H7 (cell line): Measurements from ENCODE around the gene TAOK1. TPM values are rescaled to one million over a fixed set of nuclear protein-coding genes. Genes with fewer than 3 reads are reported as not detected.
"Not testable (repeated sequence)": the region's sequence is repeated elsewhere in the genome, so short reads cannot be mapped to it uniquely, and the experiment has no call there.

Experiments used
- DNase-seq: peaks from one replicate; pipeline ENCODE4 v3.0.0; 2012
- H3K27me3 ChIP-seq: 2 replicates; pipeline ENCODE4 v1.6.0; 2011; ENCODE audit warnings: mild to moderate bottlenecking, low read length; ENCODE audit not compliant: control insufficient read depth, insufficient read depth
- H3K36me3 ChIP-seq: replicated peaks from 2 replicates; pipeline ENCODE4 v1.5.1; 2011; ENCODE audit warnings: low read length; ENCODE audit not compliant: control insufficient read depth, insufficient read depth
- H3K4me3 ChIP-seq: 2 replicates; pipeline ENCODE4 v1.5.1; 2011; ENCODE audit warnings: low read depth, mild to moderate bottlenecking, control low read depth, low read length, moderate library complexity; ENCODE audit not compliant: insufficient read depth
- total RNA-seq: library from RNA; depleted of rRNA; stranded (reverse); fragments of >200 nt; shearing (Covaris generic); gene quantifications from 2 replicates; pipeline ENCODE4 v1.2.3, GENCODE V29; 2014

The TAOK1 gene
- total RNA-seq, 1 experiment from 2014 or later = 27.4 TPM

DNA sequence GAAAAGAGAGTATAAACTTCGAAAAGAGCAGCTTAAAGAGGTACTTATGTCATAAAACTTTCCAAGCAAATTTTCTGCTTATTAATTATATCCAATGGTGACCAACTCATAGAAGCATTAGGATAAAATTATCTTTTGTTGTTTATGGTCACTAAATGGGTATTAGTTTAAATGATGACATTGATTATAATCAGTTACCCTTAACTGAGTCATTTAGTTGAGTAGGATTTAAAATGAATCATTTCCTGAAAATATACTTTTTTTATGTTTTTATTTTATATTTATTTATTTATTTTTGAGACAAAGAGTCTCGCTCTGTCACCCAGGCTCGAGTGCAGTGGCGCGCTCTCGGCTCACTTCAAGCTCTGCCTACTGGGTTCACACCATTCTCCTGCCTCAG lies 120.8 kb downstream of the TAOK1 start:
- DNase-seq = no peak
- Histone ChIP-seq H3K36me3 (peaks cover 4% of the 10 kb centered on the region), H3K4me3 (no peak overlapping the region), H3K27me3 (no peaks in the 10 kb centered on the region)

DNA sequence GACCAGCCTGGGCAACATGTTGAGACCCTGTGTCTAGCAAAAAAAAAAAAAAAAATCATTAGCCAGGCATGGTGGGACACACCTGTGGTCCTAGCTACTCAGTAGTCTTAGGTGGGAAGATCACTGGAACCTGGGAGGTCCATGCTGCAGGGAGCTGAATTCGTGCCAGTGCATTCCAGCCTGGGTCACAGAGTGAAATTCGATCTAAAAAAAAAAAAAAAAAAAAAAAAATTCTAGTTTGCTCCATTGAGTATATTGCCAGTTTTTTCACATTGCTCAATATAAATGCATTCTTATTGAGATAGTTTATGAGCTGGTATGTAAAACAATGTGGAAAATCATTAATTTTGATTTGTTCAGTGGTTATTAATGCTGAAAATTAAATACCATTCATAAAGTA lies 124.6 kb downstream of the TAOK1 start:
- Histone ChIP-seq H3K4me3 (no peak overlapping the region), H3K36me3 (peaks cover 6% of the 10 kb centered on the region), H3K27me3 (no peaks in the 10 kb centered on the region)
- DNase-seq = no peak

DNA sequence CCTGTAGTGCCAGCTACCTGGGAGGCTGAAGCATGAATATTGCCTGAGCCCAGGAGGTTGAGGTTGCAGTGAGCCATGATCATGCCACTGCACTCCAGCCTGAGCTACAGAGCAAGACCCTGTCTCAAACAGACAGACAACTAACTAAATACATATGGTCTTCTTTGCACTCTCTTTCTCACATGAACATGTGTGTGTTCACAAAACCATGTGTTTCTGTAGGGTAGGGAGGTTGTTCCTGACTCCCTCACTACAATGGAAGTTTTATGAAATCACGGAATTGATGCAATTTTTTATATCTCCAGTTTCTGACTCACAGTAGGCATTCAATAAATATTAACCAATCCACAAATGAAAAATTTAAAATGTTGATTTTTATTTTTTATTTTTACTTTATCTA lies 128.2 kb downstream of the TAOK1 start:
- DNase-seq = no peak
- Histone ChIP-seq H3K27me3 (no peaks in the 10 kb centered on the region), H3K4me3 (no peak overlapping the region), H3K36me3 (peaks cover 7% of the 10 kb centered on the region)

DNA sequence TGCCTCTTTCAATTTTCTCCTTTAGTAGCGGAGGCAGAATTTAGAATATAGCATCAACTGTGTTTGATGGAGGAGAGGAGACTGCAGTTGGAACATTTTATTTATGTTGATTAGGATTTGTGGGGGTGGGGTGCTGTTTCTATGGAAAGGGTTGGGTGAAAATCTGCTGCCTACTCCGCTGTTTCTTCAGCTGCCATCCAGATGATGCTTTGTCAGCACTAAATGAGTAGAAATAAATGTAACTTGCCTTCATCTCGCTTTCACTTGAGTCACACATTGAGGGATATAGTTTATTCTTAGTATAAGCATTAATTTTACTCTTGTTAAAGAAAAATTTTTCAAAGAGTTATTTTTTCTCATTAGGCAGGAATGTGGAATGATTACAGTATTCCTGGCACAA lies 134.5 kb downstream of the TAOK1 start:
- no peaks in the 10 kb centered on the region for H3K27me3 ChIP-seq
- no peak overlapping the region for H3K4me3 ChIP-seq
- no peak for DNase-seq
- H3K36me3 ChIP-seq = peaks cover 4% of the 10 kb centered on the region

DNA sequence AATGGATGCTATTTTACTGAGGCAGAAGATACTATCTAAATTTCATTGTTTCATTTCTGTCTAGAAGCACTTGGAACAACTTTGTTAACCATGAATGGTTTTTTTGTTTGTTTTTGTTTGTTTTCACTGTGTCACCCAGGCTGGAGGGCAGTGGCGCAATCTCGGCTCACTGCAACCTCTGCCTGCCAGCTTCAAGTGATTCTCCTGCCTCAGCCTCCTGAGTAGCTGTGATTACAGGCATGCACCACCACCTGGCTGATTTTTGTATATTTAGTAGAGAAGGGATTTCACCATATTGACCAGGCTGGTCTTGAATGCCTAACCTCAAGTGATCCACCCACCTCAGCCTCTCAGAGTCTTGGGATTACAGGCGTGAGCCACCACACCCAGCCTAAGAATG lies 136.2 kb downstream of the TAOK1 start:
- Histone ChIP-seq H3K27me3 (no peaks in the 10 kb centered on the region), H3K36me3 (peaks cover 9% of the 10 kb centered on the region), H3K4me3 (no peak overlapping the region)
- DNase-seq = no peak

DNA sequence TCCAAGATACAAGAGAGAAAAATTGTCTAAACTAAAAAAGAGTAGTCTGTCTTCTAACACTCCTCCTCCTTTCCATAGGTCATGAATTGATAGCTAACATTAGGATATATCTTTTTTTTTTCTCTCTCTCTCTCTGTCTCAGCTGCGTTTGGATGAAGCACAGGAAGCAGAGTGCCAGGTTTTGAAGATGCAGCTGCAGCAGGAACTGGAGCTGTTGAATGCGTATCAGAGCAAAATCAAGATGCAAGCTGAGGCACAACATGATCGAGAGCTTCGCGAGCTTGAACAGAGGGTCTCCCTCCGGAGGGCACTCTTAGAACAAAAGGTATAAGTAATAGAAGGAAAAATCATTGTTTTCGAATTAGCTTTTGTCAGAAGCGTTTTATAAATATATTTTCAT lies 143.8 kb downstream of the TAOK1 start:
- Histone ChIP-seq H3K27me3 (no peaks in the 10 kb centered on the region), H3K4me3 (no peak overlapping the region), H3K36me3 (peaks cover 15% of the 10 kb centered on the region)
- no peak for DNase-seq

DNA sequence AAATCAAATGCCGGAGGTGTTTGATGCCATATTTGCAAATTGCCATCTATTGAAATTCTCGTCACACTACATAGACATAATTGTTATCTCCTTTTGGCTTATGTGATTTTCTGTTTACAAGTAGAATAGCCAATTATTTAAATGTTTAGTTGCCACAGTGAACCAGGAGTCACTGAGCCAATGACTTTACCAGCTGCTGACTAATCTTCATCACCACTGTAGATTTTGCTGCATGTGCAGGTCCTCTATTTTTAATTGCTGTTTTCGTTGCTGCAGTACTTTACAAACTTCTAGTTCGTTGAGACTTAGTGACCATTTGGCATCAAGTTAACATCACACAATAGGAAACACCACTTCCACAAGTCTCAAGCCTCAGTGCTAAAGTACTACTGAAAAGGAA lies 153.9 kb downstream of the TAOK1 start:
- peaks cover 9% of the 10 kb centered on the region for H3K36me3 ChIP-seq
- no peak for DNase-seq

DNA sequence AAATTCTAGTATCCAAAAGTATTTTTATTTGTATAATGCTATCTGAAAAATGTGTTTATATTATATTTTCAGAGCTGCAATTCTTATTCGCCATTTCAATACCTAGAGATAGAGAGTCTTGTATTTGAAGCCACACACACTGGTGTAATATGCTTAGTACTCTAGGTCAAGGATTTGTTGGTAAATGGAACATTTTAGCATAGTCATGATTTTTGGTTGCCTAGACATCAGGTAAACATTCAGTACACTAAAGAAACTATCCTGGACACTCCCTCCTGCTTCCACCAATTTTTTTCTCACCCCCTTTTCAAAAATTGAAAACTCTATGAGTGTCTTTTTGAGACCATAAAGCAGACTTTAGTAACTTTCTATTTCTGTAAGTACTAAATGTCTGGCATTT lies 155.9 kb downstream of the TAOK1 start:
- Histone ChIP-seq H3K4me3 (no peak overlapping the region), H3K36me3 (peaks cover 9% of the 10 kb centered on the region), H3K27me3 (no peaks in the 10 kb centered on the region)
- DNase-seq = no peak

More for the DNA sequence above, 153.9 kb downstream of the TAOK1 start:
- Histone ChIP-seq H3K4me3 (no peak overlapping the region), H3K27me3 (no peaks in the 10 kb centered on the region)

DNA sequence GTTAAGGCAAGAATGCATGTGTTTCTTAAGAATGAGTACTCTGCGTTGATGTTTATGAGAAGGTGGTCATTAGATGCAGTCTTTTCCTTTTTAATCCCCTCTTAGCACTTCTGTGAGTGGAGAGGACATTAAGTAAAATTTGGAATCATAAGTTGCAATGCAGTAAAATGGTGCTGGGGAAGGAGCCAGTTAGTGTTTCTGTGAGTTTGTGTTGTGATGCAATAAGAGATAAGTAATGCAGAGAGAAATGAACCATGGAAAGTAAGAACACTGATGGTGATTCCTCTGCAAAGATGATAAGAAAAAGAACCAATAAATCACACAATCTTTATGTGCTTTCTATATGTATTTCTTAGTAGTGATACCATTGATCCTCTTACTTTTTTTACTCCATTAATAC lies 156.7 kb downstream of the TAOK1 start:
- no peaks in the 10 kb centered on the region for H3K27me3 ChIP-seq

DNA sequence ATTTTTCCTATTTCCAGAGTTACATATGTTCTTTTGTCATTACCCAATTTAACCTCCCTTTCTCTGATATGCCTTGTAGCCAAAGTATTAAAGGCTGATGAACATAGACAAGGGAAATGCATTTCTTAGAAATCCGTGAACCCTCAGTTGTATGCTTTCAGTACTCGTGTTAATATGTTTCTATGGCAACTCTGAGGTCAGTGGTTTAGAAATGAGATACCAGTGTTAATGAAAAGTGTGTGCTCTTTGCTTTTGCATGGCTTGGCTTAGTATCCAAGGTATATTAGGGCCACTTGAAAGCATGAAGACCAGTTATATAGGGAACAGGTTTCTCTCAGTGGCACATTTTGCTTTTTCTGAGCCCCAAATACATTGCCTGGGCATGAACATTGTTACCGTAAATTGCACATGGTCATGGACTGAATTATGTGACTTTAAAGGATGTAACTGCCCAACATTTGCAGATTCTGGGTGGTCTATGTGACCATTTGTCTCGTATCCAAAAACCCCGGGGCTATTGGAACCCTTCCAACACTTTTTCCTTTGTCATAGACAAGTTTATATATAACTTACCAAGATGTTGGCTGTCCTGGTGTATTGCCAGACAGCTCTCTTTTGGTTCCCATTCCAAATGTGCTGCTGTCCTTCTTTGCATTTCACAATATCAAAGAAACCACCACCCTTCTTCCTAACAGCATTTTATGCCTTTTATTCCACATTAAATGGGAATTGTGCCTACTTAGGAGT lies 159.2 kb downstream of the TAOK1 start:
- Histone ChIP-seq H3K4me3 (no peak overlapping the region), H3K27me3 (no peaks in the 10 kb centered on the region), H3K36me3 (peaks cover 1% of the 10 kb centered on the region)
- DNase-seq = no peak

More for the DNA sequence above, 156.7 kb downstream of the TAOK1 start:
- Histone ChIP-seq H3K36me3 (peaks cover 9% of the 10 kb centered on the region), H3K4me3 (no peak overlapping the region)
- no peak for DNase-seq

DNA sequence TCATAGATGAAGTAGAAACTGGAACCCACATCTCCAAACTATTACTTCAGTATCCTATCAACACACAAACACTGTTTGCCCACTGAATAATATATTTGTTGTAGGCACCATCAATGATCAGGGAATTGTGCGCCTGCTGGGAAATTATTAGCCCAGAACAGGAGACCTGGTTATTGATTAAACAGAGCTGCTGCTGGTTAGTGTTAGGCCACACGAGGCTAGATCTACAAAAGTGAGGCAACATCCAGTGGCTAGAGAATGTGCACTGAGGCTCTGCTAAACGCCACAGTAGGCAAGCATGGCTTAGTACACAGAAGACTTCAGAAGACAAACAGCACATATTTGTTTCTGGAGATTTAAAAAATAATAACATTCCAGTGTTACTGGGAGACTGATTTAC lies 165.7 kb downstream of the TAOK1 start:
- H3K27me3 ChIP-seq = no peaks in the 10 kb centered on the region
- H3K36me3 ChIP-seq = no peaks in the 10 kb centered on the region
- no peak overlapping the region for H3K4me3 ChIP-seq
- DNase-seq = no peak

DNA sequence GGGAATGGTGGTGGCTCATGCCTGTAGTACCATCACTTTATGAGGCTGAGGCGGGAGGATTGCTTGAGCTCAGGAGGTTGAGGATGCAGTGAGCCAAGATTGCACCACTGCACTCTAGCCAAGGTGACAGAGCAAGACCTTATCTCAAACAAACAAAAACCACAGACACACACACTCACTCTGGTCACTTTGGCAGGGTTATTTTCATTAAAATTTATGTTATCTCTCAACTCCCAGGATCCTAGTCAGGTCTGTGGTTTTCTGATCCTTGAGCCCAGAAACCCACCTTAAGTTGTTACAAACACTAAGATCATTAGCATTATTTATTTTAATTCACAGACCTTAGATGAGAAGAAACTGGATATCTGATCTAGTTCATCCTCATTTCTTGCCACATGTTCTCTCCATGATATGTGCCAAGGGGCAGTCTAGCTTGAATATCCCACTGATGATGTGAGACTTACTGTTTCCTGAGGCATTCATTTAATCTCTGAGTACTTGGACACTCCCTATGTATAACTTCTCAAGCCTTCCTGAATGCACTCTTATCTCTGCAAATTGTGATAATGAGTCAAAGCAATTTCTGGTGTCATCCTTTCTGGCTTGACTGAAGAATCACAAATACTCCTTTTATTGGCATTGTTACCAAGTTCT lies 167.0 kb downstream of the TAOK1 start:
- Histone ChIP-seq H3K4me3 (no peak overlapping the region), H3K27me3 (no peaks in the 10 kb centered on the region; the same call in 1 of the 2 replicates), H3K36me3 (no peaks in the 10 kb centered on the region)
- DNase-seq = no peak

DNA sequence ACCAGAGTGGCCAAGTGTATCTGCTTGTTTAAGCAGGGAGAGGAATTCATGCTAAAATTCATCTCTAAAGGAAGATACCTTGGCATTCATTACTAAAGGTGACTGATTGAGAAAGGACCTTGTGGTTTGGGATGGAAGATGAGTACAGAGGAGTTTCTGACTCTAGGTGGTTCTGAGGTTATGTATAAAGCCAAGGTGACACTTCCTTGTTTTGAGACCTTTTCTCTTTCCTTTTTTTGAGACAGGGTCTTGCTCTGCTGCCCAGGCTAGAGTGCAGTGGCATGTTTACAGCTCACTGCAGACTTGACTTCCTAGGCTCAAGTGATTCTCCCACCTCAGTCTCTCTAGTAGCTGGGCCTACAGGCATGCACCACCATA lies 167.6 kb downstream of the TAOK1 start:
- Histone ChIP-seq H3K36me3 (no peaks in the 10 kb centered on the region), H3K4me3 (no peak overlapping the region), H3K27me3 (no peaks in the 10 kb centered on the region; the same call in 1 of the 2 replicates)
- no peak for DNase-seq

DNA sequence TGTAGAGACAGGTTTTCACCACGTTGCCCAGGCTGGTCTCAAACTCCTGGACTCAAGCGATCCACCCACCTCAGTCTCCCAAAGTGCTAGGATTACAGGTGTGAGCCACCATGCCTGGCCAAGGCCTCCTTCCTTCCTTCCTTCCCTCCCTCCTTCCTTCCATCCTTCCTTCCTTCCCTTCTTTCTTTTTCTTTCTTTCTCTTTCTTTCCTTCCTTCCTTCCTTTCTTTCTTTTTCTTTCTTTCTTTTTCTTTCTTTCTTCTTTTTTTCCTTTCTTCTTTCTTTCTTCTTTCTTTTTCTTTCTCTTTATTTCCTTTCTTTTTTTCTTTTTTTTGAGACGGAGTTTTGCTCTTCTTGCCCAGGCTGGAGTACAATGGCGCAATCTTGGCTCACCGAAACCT lies 168.0 kb downstream of the TAOK1 start:
- not testable (repeated sequence) for H3K27me3 ChIP-seq, DNase-seq, H3K4me3 ChIP-seq, H3K36me3 ChIP-seq

DNA sequence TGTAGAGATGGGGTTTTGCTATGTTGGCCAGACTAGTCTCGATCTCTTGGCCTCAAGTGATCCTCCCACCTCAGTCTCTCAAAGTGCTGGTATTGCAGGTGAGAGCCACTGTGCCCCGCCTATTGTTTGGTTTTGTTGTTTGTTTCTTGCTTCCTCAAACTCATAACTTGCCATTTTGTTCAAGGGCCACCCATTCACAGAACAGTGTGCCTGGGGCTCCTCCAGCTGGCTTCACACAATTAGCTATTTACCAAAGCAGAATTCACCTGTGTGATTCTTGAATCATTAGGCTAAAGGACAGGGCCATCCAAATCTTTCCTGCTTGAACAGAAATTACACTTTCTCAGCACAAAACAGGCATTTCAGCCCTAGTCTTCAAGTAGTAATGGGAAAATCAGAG lies 169.5 kb downstream of the TAOK1 start:
- no peak overlapping the region for H3K4me3 ChIP-seq
- H3K27me3 ChIP-seq = peaks cover under 1% of the 10 kb centered on the region
- no peak for DNase-seq
- no peaks in the 10 kb centered on the region for H3K36me3 ChIP-seq
